Ascending aorta (tissue), 2 donors: Measurements from ENCODE around the gene ADCY2. TPM values are rescaled to one million over a fixed set of nuclear protein-coding genes. Genes with fewer than 3 reads are reported as not detected.

Experiments
- DNase-seq, 2 donors: peaks; one replicate each; pipeline ENCODE4 v3.0.0-alpha.2; 2019; ENCODE audit warnings: low spot score in 2 of 2
- H3K27ac ChIP-seq, 2 donors: fragments of 200-600 bp; sonication (generic); one replicate each; pipeline ENCODE4 v1.5.1; 2016 to 2017; ENCODE audit warnings: mild to moderate bottlenecking in 1 of 2
- H3K27me3 ChIP-seq: fragments of 200-600 bp; sonication (generic); one replicate; pipeline ENCODE4 v1.5.1; 2017
- H3K36me3 ChIP-seq, 2 donors: fragments of 200-600 bp; sonication (generic); one replicate each; pipeline ENCODE4 v1.5.1; 2016
- H3K4me1 ChIP-seq, 2 donors: fragments of 200-600 bp; sonication (generic); one replicate each; pipeline ENCODE4 v1.5.1; 2016 to 2017; ENCODE audit warnings: mild to moderate bottlenecking in 1 of 2
- H3K4me3 ChIP-seq, 2 donors: fragments of 200-600 bp; sonication (generic); one replicate each; pipeline ENCODE4 v1.5.1; 2016 to 2017; ENCODE audit warnings: mild to moderate bottlenecking in 1 of 2
- H3K9me3 ChIP-seq, 2 donors: fragments of 200-600 bp; sonication (generic); one replicate each; pipeline ENCODE4 v1.5.1; 2016
- intact Hi-C: fragments of 100-400 bp; cut with DNase I; formaldehyde crosslinking; loops from one replicate; pipeline ENCODE4 v1.15.1; 2023
- total RNA-seq: library from RNA; depleted of rRNA; stranded (reverse); fragments of >200 nt; gene quantifications from one replicate; pipeline ENCODE4 v1.1.0, GENCODE V29; 2016
- TF ChIP-seq, protein P1 (sequence below), 3 experiments: fragments of 200-600 bp in 2 of 3; fragments of 450-650 bp in 1 of 3; sonication (generic) in 2 of 3; IDR thresholded peaks; one replicate each; pipeline ENCODE4 v1.5.1; 2016 to 2019; ENCODE audit warnings: antibody characterized with exemption in 3 of 3, mild to moderate bottlenecking in 1 of 3, moderate library complexity in 1 of 3

ADCY2 gene
- total RNA-seq, 1 donor from 2014 or later: 0.11 TPM

- Histone ChIP-seq H3K36me3 (no peaks in the 10 kb centered on the region), H3K27ac (no peak overlapping the region), H3K27me3 (no peaks in the 10 kb centered on the region), H3K9me3 (no peaks in the 10 kb centered on the region), H3K4me3 (no peak overlapping the region), H3K4me1 (peaks cover 0 to 2% of the 10 kb centered on the region in 2 donors)
- intact Hi-C loops: no loop called here
- TF ChIP-seq, protein P1, sequence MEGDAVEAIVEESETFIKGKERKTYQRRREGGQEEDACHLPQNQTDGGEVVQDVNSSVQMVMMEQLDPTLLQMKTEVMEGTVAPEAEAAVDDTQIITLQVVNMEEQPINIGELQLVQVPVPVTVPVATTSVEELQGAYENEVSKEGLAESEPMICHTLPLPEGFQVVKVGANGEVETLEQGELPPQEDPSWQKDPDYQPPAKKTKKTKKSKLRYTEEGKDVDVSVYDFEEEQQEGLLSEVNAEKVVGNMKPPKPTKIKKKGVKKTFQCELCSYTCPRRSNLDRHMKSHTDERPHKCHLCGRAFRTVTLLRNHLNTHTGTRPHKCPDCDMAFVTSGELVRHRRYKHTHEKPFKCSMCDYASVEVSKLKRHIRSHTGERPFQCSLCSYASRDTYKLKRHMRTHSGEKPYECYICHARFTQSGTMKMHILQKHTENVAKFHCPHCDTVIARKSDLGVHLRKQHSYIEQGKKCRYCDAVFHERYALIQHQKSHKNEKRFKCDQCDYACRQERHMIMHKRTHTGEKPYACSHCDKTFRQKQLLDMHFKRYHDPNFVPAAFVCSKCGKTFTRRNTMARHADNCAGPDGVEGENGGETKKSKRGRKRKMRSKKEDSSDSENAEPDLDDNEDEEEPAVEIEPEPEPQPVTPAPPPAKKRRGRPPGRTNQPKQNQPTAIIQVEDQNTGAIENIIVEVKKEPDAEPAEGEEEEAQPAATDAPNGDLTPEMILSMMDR (IDR thresholded peaks at IDR 0.05): no peak
- no peak for DNase-seq
Measured at GRCh38 chr5:7714697-7715096, 318.8 kb downstream of the ADCY2 start.

GRCh38 chr5:7717691-7718090 is 321.8 kb downstream of the ADCY2 start:
- H3K27me3 ChIP-seq: no peaks in the 10 kb centered on the region
- intact Hi-C loops: no loop called here
- H3K4me1 ChIP-seq: peaks cover 0 to 2% of the 10 kb centered on the region in 2 donors
- no peaks in the 10 kb centered on the region for H3K9me3 ChIP-seq
- DNase-seq: no peak
- TF ChIP-seq, protein P1 (IDR thresholded peaks at IDR 0.05): no peak
- H3K27ac ChIP-seq: no peak overlapping the region
- no peaks in the 10 kb centered on the region for H3K36me3 ChIP-seq
- no peak overlapping the region for H3K4me3 ChIP-seq

- no peaks in the 10 kb centered on the region for H3K36me3 ChIP-seq
- no peaks in the 10 kb centered on the region for H3K27me3 ChIP-seq
- TF ChIP-seq, protein P1 (IDR thresholded peaks at IDR 0.05): no peak
- H3K4me3 ChIP-seq: no peak overlapping the region
- DNase-seq: no peak
- intact Hi-C loops: no loop called here
- H3K4me1 ChIP-seq: no peaks in the 10 kb centered on the region
- no peaks in the 10 kb centered on the region for H3K9me3 ChIP-seq
- no peak overlapping the region for H3K27ac ChIP-seq
Measured at GRCh38 chr5:7728076-7728475, 332.1 kb downstream of the ADCY2 start.

- H3K36me3 ChIP-seq: no peaks in the 10 kb centered on the region
- TF ChIP-seq, protein P1 (IDR thresholded peaks at IDR 0.05): no peak
- DNase-seq: no peak
- H3K4me3 ChIP-seq: no peak overlapping the region
- no peaks in the 10 kb centered on the region for H3K4me1 ChIP-seq
- no peaks in the 10 kb centered on the region for H3K27me3 ChIP-seq
- H3K27ac ChIP-seq: no peak overlapping the region
- intact Hi-C loops: no loop called here
- H3K9me3 ChIP-seq: no peaks in the 10 kb centered on the region
Measured at GRCh38 chr5:7741415-7742065, 345.6 kb downstream of the ADCY2 start.

- Histone ChIP-seq H3K9me3 (no peaks in the 10 kb centered on the region), H3K36me3 (no peaks in the 10 kb centered on the region), H3K4me3 (no peak overlapping the region), H3K4me1 (no peaks in the 10 kb centered on the region), H3K27ac (no peak overlapping the region), H3K27me3 (no peaks in the 10 kb centered on the region)
- intact Hi-C loops: no loop called here
- TF ChIP-seq, protein P1 (IDR thresholded peaks at IDR 0.05): no peak
- no peak for DNase-seq
Measured at GRCh38 chr5:7742241-7742656, 346.3 kb downstream of the ADCY2 start.
